Hepatocyte (in vitro differentiated cells): Measurements from ENCODE around the gene CAV1.

Source experiments
- EZH2 ChIP-seq: fragments of 200-600 bp; sonication (generic); IDR thresholded peaks from 2 replicates; pipeline ENCODE4 v1.6.1; 2016; ENCODE audit warnings: antibody characterized with exemption, mild to moderate bottlenecking, borderline replicate concordance
- EZH2phosphoT487 ChIP-seq: fragments of 200-600 bp; sonication (generic); IDR thresholded peaks from one replicate; pipeline ENCODE4 v1.6.1; 2018; ENCODE audit warnings: antibody characterized with exemption, mild to moderate bottlenecking, low read depth, moderate library complexity; ENCODE audit not compliant: unreplicated experiment, severe bottlenecking
- TF ChIP-seq, protein P1 (sequence below): fragments of 200-600 bp; sonication (generic); IDR thresholded peaks from 2 replicates; pipeline ENCODE4 v1.5.1; 2016; ENCODE audit warnings: antibody characterized with exemption, mild to moderate bottlenecking; ENCODE audit not compliant: poor library complexity

DNA sequence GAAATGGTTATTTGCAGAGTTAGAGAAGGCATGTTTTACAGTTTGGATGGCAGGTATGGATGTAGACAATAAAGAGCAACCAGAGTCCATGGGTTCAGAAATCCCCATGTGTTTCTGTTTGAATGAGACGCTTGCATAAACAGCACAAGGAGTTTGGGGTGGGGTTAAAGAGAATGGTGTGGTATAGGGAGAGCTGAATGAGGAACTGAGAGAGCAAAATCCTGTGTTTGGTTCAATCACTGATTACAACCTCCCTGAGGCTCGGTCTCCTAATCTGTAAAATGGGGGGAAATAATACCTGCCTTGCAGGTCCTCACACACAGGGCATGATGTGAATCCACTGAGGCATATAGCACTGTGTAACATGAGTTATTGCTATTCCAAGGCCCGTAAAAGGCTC is 23.7 kb downstream of the CAV1 start:
- TF ChIP-seq, protein P1, sequence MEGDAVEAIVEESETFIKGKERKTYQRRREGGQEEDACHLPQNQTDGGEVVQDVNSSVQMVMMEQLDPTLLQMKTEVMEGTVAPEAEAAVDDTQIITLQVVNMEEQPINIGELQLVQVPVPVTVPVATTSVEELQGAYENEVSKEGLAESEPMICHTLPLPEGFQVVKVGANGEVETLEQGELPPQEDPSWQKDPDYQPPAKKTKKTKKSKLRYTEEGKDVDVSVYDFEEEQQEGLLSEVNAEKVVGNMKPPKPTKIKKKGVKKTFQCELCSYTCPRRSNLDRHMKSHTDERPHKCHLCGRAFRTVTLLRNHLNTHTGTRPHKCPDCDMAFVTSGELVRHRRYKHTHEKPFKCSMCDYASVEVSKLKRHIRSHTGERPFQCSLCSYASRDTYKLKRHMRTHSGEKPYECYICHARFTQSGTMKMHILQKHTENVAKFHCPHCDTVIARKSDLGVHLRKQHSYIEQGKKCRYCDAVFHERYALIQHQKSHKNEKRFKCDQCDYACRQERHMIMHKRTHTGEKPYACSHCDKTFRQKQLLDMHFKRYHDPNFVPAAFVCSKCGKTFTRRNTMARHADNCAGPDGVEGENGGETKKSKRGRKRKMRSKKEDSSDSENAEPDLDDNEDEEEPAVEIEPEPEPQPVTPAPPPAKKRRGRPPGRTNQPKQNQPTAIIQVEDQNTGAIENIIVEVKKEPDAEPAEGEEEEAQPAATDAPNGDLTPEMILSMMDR, result no peak
- no peak for TF ChIP-seq EZH2phosphoT487
- no peak for TF ChIP-seq EZH2
